H9 (cell line): ENCODE data around the gene EPB41L4A. TPM values are rescaled to one million over a fixed set of nuclear protein-coding genes. Genes with fewer than 3 reads are reported as not detected.

ENCODE experiments used
- DNase-seq: peaks from one replicate; pipeline ENCODE4 v3.0.0-alpha.2; 2017
- H2AFZ ChIP-seq: one replicate; pipeline ENCODE4 v1.6.1; 2013; ENCODE audit warnings: mild to moderate bottlenecking, low read length, control low read depth, moderate library complexity
- H2AK5ac ChIP-seq: 2 replicates; pipeline ENCODE4 v1.6.1; 2013; ENCODE audit warnings: low read length, control low read depth, mixed read lengths; ENCODE audit not compliant: insufficient read length
- H2BK120ac ChIP-seq: one replicate; pipeline ENCODE4 v1.6.1; 2013; ENCODE audit warnings: low read depth, mild to moderate bottlenecking, low read length, control low read depth, inconsistent platforms; ENCODE audit not compliant: poor library complexity, severe bottlenecking
- H2BK12ac ChIP-seq: 2 replicates; pipeline ENCODE4 v1.6.1; 2013; ENCODE audit warnings: low read length, control low read depth, mixed read lengths, low read depth; ENCODE audit not compliant: insufficient read length
- H2BK15ac ChIP-seq: 2 replicates; pipeline ENCODE4 v1.6.1; 2013; ENCODE audit warnings: low read depth, low read length, control low read depth
- H2BK20ac ChIP-seq: one replicate; pipeline ENCODE4 v1.6.1; 2013; ENCODE audit warnings: low read depth, mild to moderate bottlenecking, low read length, control low read depth, inconsistent platforms; ENCODE audit not compliant: poor library complexity, severe bottlenecking
- H2BK5ac ChIP-seq: 2 replicates; pipeline ENCODE4 v1.6.1; 2013; ENCODE audit warnings: low read length, control low read depth, mixed read lengths; ENCODE audit not compliant: insufficient read length
- H3K14ac ChIP-seq: 2 replicates; pipeline ENCODE4 v1.6.1; 2013; ENCODE audit warnings: low read length, control low read depth; ENCODE audit not compliant: insufficient read depth
- H3K18ac ChIP-seq: 2 replicates; pipeline ENCODE4 v1.6.1; 2013; ENCODE audit warnings: low read depth, mild to moderate bottlenecking, mixed read lengths, low read length, control low read depth; ENCODE audit not compliant: insufficient read length
- H3K23ac ChIP-seq: 2 replicates; pipeline ENCODE4 v1.6.1; 2013; ENCODE audit warnings: low read length, control low read depth, mixed read lengths, low read depth; ENCODE audit not compliant: insufficient read length
- H3K23me2 ChIP-seq: 2 replicates; pipeline ENCODE4 v1.6.1; 2013; ENCODE audit warnings: low read depth, mild to moderate bottlenecking, mixed read lengths, low read length, control low read depth; ENCODE audit not compliant: insufficient read length, poor library complexity, severe bottlenecking
- H3K27ac ChIP-seq: 2 replicates; pipeline ENCODE4 v1.5.1; 2013; ENCODE audit warnings: low read length, control low read depth, mixed read lengths, low read depth; ENCODE audit not compliant: insufficient read length
- H3K27me3 ChIP-seq: 2 replicates; pipeline ENCODE4 v1.6.1; 2013; ENCODE audit warnings: low read length, control low read depth, inconsistent platforms; ENCODE audit not compliant: insufficient read depth
- H3K4ac ChIP-seq: 2 replicates; pipeline ENCODE4 v1.6.1; 2013; ENCODE audit warnings: low read depth, mild to moderate bottlenecking, control low read depth, inconsistent platforms, low read length, moderate library complexity
- H3K4me1 ChIP-seq: 2 replicates; pipeline ENCODE4 v1.6.1; 2013; ENCODE audit warnings: low read length, control low read depth, inconsistent platforms; ENCODE audit not compliant: insufficient read depth
- H3K4me2 ChIP-seq: 2 replicates; pipeline ENCODE4 v1.6.1; 2013; ENCODE audit warnings: low read length, control low read depth, mixed read lengths; ENCODE audit not compliant: insufficient read length, insufficient read depth
- H3K56ac ChIP-seq: 2 replicates; pipeline ENCODE4 v1.6.1; 2013; ENCODE audit warnings: low read depth, mild to moderate bottlenecking, mixed read lengths, low read length, control low read depth; ENCODE audit not compliant: insufficient read length
- H3K79me1 ChIP-seq: 2 replicates; pipeline ENCODE4 v1.6.1; 2013; ENCODE audit warnings: low read depth, mild to moderate bottlenecking, moderate library complexity, low read length, control low read depth, inconsistent platforms; ENCODE audit not compliant: insufficient read depth, poor library complexity, severe bottlenecking
- H3K79me2 ChIP-seq: 2 replicates; pipeline ENCODE4 v1.6.1; 2013; ENCODE audit warnings: low read length, control low read depth, inconsistent platforms; ENCODE audit not compliant: insufficient read depth
- H3K9ac ChIP-seq: 2 replicates; pipeline ENCODE4 v1.6.1; 2013; ENCODE audit warnings: low read length, control low read depth, mixed read lengths; ENCODE audit not compliant: insufficient read length; ENCODE audit errors: extremely low read depth
- H3K9me3 ChIP-seq: one replicate; pipeline ENCODE4 v1.6.1; 2013; ENCODE audit warnings: low read depth, low read length, inconsistent platforms; ENCODE audit not compliant: control insufficient read depth
- H3T11ph ChIP-seq: one replicate; pipeline ENCODE4 v1.6.1; 2013; ENCODE audit warnings: mild to moderate bottlenecking, low read length, control low read depth, inconsistent platforms
- H4K20me1 ChIP-seq: one replicate; pipeline ENCODE4 v1.6.1; 2013; ENCODE audit not compliant: control insufficient read depth, insufficient read length, insufficient read depth
- H4K5ac ChIP-seq: 2 replicates; pipeline ENCODE4 v1.6.1; 2013; ENCODE audit warnings: low read depth, mild to moderate bottlenecking, mixed read lengths, low read length, control low read depth; ENCODE audit not compliant: insufficient read length
- H4K8ac ChIP-seq: replicated peaks from 2 replicates; pipeline ENCODE4 v1.6.1; 2013; ENCODE audit warnings: low read length, control low read depth, mixed read lengths, low read depth; ENCODE audit not compliant: insufficient read length
- H4K91ac ChIP-seq: 2 replicates; pipeline ENCODE4 v1.6.1; 2013; ENCODE audit warnings: low read depth, mild to moderate bottlenecking, moderate library complexity, mixed read lengths, low read length, control low read depth; ENCODE audit not compliant: insufficient read length
- H3K27ac Mint-ChIP-seq, 3 experiments: 2 replicates in 2 of 3; 3 replicates in 1 of 3; pipeline ENCODE4 v1.8.0; 2020 to 2021; ENCODE audit warnings: mixed read lengths in 3 of 3, mild to moderate bottlenecking in 1 of 3, moderate library complexity in 1 of 3
- H3K27me3 Mint-ChIP-seq: 2 replicates; pipeline ENCODE4 v1.8.0; 2021; ENCODE audit warnings: low read depth, mild to moderate bottlenecking, moderate library complexity, mixed read lengths
- H3K36me3 Mint-ChIP-seq, 3 experiments: 2 replicates in 2 of 3; 3 replicates in 1 of 3; pipeline ENCODE4 v1.8.0; 2020 to 2021; ENCODE audit warnings: low read depth in 3 of 3, mixed read lengths in 3 of 3; ENCODE audit not compliant: insufficient read depth in 1 of 3
- H3K4me1 Mint-ChIP-seq, 2 experiments: 2 replicates each; pipeline ENCODE4 v1.8.0; 2020; ENCODE audit warnings: mixed read lengths in 2 of 2
- H3K4me3 Mint-ChIP-seq, 2 experiments: 2 replicates in 1 of 2; 3 replicates in 1 of 2; pipeline ENCODE4 v1.8.0; 2020 to 2021; ENCODE audit warnings: mild to moderate bottlenecking in 2 of 2, mixed read lengths in 2 of 2, moderate library complexity in 1 of 2
- H3K9me3 Mint-ChIP-seq, 2 experiments: 2 replicates in 1 of 2; 3 replicates in 1 of 2; pipeline ENCODE4 v1.8.0; 2020; ENCODE audit warnings: mild to moderate bottlenecking in 2 of 2, mixed read lengths in 2 of 2, moderate library complexity in 1 of 2
- WGBS: extraction: QIAGEN DNeasy Blood & Tissue Kit; methylation state at CpG from one replicate; pipeline ENCODE4 v1.1.7; 2013; ENCODE audit warnings: missing lambda C conversion rate, low lambda C conversion rate, mixed read lengths; ENCODE audit not compliant: insufficient read length; ENCODE audit errors: extremely low coverage; 5-methylcytosine and 5-hydroxymethylcytosine counted together
- total RNA-seq: library from RNA; stranded (reverse); gene quantifications from 2 replicates; pipeline ENCODE4 v1.2.1, GENCODE V29; 2021
- TF ChIP-seq, protein P1 (sequence below): fragments of 200-600 bp; sonication (generic); conservative IDR thresholded peaks from 3 replicates; pipeline ENCODE4 v1.8.0; 2021; ENCODE audit warnings: antibody characterized with exemption, mild to moderate bottlenecking

The EPB41L4A gene
- total RNA-seq, 1 experiment from 2014 or later: 4.9 TPM

DNA sequence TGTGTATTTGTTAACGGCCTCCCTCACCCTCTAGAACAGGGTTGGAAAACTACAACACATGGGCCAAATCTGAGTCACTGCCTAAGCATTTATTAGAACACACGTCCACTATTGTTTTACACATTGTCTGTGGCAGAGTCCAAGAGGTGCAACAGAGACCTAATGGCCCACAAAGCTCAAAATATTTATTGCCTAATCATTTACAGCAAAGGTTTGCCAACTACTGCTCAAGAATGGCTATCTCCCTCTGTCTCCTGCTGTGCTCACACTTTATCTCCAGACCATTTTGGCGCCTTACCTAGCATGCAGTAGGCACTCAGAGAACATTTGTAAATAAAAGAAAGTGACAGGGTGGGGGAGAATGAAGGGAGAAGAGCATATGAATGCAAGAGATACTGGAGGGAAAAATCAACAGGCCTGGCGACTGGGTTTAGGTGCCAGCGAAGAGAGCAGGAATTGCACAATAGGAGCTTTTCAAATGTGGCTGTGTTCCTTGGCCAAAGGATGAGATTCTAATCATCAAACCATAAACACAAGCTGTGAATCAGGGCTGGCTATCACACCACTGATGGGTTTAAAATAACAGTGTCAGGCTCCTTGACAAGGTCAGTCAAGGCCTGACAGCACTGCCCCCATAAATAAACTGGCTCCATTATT, 80.3 kb downstream of the EPB41L4A start:
- DNase-seq: no peak
- Histone ChIP-seq H3K27ac (no peak overlapping the region), H3K23ac (no peak overlapping the region), H3K79me1 (no peaks in the 10 kb centered on the region), H3K27me3 (no peaks in the 10 kb centered on the region), H3K4me2 (no peak overlapping the region), H2BK12ac (no peak overlapping the region), H4K8ac (no peak overlapping the region), H4K20me1 (no peaks in the 10 kb centered on the region), H3K14ac (no peak overlapping the region), H3K79me2 (no peaks in the 10 kb centered on the region), H2BK5ac (no peak overlapping the region), H3K23me2 (no peaks in the 10 kb centered on the region), H3K4me1 (no peaks in the 10 kb centered on the region; the same call in 1 of the 2 replicates), H3K18ac (no peak overlapping the region), H2AFZ (no peak overlapping the region), H3T11ph (no peak overlapping the region), H2AK5ac (no peak overlapping the region), H2BK20ac (no peak overlapping the region), H3K9me3 (no peaks in the 10 kb centered on the region), H4K91ac (no peak overlapping the region), H2BK15ac (no peak overlapping the region), H2BK120ac (no peak overlapping the region), H3K9ac (no peak overlapping the region), H4K5ac (no peak overlapping the region), H3K4ac (no peak overlapping the region), H3K56ac (no peak overlapping the region)
- TF ChIP-seq, protein P1, sequence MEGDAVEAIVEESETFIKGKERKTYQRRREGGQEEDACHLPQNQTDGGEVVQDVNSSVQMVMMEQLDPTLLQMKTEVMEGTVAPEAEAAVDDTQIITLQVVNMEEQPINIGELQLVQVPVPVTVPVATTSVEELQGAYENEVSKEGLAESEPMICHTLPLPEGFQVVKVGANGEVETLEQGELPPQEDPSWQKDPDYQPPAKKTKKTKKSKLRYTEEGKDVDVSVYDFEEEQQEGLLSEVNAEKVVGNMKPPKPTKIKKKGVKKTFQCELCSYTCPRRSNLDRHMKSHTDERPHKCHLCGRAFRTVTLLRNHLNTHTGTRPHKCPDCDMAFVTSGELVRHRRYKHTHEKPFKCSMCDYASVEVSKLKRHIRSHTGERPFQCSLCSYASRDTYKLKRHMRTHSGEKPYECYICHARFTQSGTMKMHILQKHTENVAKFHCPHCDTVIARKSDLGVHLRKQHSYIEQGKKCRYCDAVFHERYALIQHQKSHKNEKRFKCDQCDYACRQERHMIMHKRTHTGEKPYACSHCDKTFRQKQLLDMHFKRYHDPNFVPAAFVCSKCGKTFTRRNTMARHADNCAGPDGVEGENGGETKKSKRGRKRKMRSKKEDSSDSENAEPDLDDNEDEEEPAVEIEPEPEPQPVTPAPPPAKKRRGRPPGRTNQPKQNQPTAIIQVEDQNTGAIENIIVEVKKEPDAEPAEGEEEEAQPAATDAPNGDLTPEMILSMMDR: no peak
- no CpG with 5 or more reads among the region's 5 CpGs for WGBS
- H3K4me3 Mint-ChIP-seq: no peak overlapping the region
- H3K4me1 Mint-ChIP-seq: peaks cover 20 to 28% of the 10 kb centered on the region in 2 experiments
- no peaks in the 10 kb centered on the region for H3K9me3 Mint-ChIP-seq
- H3K36me3 Mint-ChIP-seq: no peaks in the 10 kb centered on the region; a peak in 1 of 7 replicates
- H3K27me3 Mint-ChIP-seq: no peaks in the 10 kb centered on the region; the same call in 1 of the 2 replicates
- 0 out of 7 replicates have a peak overlapping the region, but pooled peaks of 1 of the 3 experiments have one; percentile 9 for H3K27ac Mint-ChIP-seq
